ENCODE data around the gene GTF2H1.

- TF ChIP-seq CTCF (IDR thresholded peaks at IDR 0.05) (no peak), EZH2 (IDR thresholded peaks at IDR 0.05; ENCODE audit: borderline replicate concordance, insufficient read depth, low read depth, low read length, poor library complexity, severe bottlenecking) (no peak)
Observed at GRCh38 chr11:18312663-18313420, 9.5 kb upstream of the GTF2H1 start.
